NCI-H2107 treated with DMSO at 0.1 percent for 48 hours (cell line): ENCODE measurements around the gene SPSB1.
"Not testable (repeated sequence)": the region's sequence is repeated elsewhere in the genome, so short reads cannot be mapped to it uniquely, and the experiment has no call there.

Source experiments
- DNase-seq: peaks from one replicate; lab custom pipeline; 2025; ENCODE audit not compliant: unreplicated experiment; lab: John Stamatoyannopoulos, UW

Gene SPSB1

DNA sequence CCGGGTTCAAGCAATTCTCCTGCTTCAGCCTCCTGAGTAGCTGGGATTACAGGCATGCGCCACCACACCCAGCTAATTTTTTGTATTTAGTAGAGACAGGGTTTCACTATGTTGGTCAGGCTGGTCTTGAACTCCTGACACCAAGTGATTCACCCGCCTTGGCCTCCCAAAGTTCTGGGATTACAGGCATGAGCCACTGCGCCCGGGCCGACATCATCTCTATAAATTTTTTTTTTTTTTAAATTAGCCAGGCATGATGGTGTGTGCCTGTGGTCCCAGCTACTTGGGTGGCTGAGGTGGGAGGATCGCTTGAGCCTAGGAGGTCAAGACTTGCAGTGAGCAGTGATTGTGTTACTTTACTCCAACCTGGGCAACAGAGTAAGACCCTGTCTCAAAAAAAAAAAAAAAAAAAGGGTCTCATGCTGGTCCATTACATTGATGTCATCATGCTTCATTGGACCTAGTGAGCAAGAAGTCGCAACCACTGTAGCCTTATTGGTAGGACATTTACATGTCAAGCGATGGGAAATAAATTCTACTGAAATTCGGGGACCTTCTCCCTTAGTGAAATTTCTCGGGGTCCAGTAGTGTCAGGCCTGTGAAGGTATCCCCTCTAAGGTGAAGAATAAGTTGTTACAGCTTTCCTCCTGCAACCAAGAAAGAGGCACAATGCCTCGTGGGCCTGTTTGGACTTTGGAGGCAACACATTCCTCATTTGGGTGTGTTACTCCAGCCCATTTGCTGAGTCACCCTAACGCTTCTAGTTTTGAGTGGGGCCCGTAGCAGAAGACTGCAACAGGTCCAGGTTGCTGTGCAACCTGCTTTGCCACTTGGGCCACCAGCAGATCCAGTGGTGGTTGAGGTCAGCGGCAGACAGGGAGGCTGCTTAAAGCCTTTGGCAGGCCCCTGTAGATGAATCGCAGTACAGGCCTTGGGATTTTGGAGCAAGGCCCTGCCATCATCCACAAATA lies 7.2 kb downstream of the SPSB1 start:
- DNase-seq = not testable (repeated sequence)

DNA sequence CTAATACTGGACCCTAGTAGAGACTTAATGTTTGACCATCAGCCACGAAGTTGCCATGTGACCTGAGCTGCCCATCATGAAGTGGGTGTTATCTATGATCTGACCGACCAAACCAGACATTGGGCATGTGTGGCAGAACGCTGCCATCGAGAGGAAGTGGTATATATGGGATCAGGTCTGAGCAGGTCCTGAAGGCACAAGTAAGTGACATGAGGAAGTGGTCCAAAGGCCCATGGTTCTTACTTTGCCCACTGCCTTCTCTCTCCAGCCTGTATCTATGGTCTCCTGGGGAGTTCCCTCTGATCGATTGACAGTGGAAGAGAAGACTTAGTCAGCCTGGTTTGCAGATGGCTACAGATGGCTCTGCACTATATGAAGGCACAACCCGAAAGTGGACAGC lies 7.9 kb downstream of the SPSB1 start:
- DNase-seq = no peak

DNA sequence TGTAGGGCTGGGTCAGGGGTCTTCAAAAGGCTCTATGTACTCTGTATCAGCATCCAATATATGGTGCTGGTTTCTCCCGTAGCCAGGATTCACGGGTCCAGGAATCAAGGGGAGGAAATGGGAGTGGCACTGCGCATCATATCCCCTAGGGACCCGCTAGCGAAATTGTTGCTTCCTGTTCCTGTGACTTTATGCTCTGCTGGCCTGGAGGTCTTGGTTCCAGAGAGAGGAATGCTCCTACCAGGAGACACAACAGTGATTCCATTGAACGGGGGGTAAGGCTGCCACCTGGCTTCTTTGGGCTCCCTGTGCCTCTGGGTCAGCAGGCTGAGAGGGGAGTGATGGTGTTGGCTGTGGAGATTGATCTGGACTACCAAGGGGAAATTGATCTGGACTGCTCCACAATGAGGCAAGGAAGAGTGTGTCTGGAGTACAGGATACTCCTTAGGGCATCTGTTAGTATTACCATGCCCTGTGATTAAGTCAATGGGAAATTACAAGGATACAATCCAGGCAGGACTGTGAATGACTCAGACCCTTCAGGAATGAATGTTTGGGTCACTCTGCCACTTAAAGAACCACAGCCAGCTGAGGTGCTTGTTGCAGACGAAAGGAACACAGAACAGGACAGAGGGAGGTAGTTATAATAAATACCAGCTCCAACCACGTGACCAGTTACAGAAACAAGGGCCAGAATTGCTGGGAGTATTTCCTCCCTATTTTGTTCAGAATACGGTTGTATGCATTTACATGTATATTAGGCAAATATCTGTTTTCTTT lies 10.2 kb downstream of the SPSB1 start:
- no peak for DNase-seq

DNA sequence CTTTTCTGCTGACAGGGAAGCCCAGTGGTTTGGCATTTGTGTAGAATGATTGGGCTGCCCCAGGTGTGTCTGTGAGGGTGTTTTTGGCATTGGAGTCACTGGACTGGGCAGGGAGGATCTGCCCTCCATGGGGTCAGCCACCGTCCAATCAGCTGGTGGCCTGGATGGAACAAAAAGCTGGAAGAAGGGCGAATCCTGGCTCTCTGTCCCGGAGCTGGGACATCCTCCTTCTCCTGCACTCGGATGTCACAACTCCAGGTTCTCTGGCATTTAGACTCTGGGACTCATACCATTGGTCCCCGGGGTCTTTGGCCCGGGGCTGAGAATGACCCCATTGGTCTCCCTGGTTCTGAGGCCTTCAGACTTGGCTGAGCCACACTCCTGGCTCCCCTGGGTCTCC lies 11.2 kb downstream of the SPSB1 start:
- no peak for DNase-seq

DNA sequence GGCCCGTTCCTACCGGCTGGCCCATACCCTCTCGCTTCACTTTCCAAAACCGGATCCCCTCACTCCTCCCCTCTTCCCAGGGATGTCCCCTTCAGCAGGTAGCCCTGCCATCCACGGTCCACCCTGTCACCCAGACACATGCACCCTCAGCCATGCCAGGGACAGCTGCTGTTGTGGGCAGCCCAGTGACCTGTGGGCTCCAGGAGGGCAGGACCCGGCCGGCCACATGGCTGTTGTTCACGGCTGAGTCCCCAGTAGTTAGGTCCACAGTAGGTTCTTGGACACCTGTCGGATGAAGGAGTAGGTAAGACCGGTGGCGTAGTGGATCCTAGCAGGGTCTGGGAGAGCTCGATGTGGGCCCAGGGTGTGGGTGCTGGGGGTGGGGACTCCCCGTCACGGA lies 12.5 kb downstream of the SPSB1 start:
- no peak for DNase-seq

DNA sequence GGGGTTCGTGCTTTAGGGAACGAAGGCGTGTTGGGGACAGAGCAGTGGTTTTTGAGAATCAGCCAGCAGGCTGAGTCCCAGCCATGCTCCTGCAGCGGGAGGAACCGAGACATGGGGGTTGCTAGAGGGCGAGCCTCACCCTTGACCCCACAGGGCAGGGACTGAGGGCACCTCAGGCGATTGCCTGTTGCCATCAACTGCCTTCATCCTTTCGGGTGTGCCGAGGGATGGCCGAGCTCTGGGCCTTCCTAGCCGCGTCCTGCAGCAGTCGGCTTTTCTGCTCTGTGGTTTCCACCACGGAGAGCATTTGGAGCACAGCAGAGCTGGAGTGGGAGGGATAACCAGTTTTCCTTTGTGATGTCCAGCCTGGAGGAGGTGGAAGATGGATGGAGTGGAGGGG lies 13.3 kb downstream of the SPSB1 start:
- DNase-seq = no peak

DNA sequence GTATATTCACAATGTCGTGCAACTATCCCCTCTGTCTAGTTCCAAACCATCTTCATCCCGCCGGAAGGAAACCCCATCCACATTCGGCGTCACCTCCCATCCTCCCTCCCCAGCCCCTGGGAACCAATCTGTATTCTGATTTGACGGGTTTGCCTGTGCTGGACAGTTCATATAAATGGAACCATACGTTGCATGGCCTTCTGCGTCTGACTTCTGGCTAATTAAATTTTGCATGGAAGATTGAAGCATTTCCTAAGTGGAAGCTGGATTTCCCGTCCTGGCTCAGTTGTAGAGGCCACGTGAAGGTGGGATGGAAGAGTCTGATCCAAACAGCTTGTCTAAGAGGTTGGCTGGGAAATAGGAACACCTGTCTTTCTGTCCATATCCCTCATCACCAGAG lies 14.6 kb downstream of the SPSB1 start:
- no peak for DNase-seq

DNA sequence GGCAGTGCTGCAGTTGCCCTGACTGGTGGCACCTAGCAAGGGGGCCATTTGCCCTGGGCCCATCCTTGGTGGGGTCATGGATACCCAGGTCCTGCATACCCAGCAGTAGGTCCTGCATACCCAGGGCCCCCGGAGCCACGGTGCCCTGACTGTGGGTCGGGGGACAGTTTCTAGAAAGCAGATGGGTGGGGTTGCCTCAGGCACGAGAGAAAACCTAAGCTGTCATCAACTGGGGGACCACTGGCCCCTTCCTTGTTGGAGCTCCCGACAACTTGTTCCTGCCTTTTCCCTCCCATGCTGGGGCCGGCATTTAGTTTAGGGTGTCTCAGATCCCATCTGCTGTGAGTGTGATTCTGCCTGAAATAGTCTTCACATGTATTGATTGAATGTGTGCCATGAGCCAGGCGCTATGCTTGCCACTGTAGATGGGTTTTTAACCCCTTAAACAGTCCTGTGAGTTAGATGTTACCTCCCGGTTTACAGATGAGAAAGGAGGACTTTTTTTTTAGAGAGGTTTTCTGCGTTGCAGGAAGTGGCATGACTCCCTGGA lies 15.6 kb downstream of the SPSB1 start:
- no peak for DNase-seq

DNA sequence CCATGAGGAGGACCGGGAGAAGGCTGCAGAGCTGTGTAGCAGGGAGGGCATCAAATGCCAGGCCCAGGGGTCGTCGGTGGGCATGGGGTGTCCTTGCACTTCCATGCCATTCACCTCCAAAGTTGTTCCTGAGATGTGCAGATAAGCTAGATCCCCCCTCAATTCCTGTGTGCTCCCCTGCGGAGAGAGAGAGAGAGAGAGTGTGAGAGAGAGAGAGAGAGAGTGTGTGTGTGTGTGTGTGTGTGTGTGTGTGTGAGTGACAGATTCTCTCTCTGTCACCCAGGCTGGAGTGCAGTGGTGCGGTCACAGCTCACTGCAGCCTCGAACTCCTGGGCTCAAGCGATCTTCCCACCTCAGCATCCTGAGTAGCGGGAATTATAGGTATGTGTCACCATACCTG lies 16.4 kb downstream of the SPSB1 start:
- DNase-seq = no peak

DNA sequence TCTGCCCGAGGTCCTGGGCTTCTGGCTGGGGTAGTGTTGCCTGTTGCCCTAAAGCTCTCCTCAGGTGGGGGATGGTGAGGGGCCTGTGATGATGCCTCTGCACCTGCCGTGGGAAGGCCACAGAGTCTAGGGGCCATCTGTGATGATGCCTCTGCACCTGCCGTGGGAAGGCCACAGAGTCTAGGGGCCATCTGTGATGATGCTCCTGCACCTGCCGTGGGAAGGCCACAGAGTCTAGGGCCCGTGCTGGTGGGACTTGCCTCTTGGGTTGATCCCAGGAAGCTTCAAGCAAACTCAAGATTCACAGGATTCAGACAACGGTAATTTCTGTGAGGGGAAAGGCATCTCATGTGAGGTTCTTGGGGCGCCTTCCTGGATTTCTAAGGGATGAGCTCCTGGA lies 17.3 kb downstream of the SPSB1 start:
- no peak for DNase-seq

DNA sequence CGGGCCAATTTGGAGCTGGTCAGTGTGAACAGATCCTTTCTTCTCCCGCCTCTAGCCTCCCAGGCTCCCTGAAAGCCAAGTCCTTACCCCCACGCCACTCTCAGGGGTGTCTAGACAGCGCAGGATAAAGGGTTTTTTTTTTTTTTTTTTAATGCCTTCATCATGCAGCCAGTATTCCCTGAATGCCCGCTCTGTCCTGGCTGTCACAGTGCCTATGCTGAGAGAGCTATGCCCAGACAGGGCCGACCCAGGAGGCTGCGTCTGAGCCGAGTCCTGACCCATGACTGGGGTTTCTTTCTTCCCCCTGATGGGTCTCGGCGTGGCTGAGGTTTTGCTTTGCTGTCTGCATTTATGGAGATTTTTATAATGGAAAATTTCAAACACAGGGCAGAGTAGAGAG lies 18.3 kb downstream of the SPSB1 start:
- DNase-seq = no peak

DNA sequence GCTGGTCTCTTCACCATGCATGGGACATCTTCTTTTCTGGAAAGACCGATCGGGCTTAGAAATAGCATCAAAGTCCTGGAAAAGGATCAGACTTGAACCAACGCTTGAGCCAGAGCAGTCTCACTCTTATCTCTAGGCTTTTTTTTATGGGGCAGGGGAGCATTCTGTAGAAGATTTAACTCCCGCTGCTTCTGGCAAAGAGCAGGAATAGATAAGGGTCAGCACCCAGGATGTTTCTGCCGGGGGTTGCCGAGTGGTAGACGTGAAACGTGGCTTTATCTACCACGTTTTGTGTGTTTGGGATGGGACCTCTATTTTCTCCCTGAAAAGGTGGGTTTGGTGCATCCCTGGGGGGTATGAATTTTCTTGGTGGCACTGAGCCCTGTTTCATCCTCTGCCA lies 18.8 kb downstream of the SPSB1 start:
- DNase-seq = no peak

DNA sequence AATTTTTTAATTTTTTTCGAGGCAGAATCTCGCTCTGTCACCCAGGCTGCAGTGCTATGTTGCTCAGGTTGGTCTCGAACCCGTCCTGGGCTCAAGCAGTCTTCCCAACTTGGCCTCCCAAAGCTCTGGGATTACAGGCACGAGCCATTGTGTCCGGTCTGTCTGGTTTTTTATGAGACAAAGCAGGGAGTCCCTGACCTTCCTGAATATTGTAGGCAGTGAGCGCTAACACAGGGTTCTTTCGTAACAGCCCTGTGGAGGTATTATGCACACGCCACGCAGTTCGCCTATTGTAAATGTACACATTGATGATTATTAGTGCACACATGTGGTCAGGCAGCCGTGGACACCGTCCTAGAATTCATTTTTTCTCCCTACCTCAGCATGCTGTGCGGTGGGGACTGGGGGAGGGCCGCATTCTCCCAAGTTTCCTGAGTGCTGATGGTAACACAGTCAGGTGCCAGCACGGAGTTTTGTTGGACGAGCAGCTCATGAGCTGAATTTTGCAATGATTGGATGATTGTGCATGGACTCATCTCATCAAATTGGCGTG lies 19.6 kb downstream of the SPSB1 start:
- DNase-seq = no peak

DNA sequence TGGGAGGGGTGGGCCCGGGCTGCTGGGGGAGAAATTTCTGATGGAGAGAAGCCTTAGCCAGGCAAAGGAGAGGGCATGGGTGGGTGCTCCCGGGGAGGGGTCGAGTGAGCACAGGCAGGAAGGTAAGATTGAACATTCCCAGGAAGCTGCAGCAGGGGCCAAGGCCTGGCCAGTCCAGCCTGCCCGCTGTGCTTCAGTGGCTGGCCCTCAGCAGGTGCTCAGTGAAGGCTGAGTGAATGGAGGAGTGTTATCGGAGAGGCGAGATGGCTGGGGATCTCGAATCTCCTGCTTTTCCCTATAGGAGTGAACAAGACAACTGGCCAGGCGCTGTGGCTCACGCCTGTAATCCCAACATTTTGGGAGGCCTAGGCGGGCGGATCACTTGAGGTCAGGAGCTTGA lies 20.9 kb downstream of the SPSB1 start:
- DNase-seq = no peak

DNA sequence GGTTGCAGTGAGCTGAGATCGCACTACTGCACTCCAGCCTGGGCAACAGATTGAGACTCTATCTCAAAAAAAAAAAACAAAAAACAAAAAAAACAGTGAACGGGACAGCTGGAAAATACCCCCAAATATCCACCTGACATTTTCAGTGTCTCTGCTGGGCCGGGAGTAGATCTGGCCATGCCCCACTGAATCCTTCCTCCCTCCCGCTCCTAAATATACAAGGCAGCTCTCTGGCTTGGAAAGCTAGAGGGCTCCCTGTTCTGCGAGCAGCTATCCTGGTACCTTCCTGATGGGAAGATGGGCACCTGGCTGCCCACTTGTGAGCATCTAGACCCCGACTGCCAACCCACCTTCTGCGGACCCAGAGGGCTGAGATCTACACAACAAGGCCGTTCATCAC lies 21.4 kb downstream of the SPSB1 start:
- no peak for DNase-seq

DNA sequence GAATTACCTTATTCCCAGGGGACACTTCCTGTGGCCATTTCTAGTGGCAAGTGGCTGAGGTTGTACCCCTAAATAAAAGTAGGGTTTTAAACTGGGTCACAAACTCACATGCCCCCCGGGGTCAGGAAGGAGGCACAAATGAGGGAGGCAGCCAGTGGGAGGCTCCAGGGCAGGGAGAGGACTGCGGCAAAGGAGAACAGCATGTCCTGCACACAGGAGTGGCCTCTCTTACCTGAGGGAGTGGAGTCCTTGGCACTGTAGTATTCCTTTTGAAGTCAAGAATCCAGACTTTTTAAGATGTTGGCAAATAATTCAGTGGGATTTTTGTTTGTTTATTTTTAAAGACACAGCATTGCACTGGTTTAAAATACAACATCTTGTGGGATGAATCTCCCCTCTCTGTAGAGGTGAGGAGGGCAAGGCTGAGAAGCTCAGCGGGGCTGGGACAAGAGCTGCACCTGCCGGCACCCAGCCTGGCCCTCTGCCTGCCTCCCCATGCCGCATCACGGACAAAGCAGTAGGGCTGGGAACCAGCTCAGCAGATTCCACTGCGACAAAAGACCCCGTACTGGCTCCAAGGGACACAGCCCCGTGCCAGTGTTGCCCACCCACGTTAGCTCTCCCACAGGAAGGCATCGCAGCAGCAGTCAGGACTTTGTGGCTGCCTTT lies 22.2 kb downstream of the SPSB1 start:
- no peak for DNase-seq

DNA sequence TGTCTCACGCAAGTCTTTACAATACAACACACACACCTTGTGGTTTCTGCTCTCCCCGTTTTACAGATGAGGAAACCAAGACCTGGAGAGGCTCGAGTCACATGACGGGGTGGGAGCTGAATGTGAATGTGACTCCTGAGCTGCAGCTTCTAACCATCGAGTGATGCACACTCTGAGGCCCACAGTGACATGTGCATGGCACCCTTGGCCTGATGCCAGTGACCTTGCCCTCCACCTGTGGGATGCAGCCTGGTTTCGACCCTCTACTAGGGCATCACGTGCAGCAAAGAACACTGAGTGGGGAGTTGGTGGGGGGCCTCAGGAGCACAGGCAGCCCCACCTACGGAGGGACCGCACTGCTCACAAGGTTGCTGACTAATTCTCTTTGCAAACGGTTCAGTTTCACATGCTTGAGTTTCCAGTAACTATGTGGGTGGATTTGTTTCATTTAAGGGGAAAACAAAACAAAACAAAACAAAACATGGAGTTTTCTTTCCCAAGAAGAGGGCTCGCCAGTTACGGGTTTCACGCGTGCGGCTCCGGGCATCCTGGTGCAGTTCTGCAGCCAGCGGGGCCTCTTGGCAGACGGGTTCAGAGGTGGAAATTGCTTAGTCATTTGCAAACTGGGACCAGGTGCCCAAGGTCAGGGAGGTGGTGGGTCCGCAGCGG lies 22.9 kb downstream of the SPSB1 start:
- no peak for DNase-seq

DNA sequence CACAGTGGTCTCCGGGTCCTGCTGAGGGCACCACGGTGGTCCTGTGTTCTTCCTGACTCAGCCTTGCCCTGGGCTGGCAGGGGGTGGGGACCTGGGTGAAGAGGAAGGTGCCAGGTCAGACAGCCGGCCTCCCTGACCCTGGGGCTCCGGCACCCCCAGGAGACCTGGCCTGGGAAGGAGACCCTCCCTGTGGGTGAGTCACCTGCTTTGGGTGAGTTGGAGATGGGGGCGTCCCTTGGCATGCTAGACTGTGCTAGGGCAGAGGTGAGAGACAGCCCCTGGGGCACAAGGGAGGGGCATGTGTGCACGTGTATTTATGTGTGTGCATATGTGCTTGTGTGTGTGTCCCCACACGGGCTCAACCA lies 23.4 kb downstream of the SPSB1 start:
- DNase-seq = no peak

DNA sequence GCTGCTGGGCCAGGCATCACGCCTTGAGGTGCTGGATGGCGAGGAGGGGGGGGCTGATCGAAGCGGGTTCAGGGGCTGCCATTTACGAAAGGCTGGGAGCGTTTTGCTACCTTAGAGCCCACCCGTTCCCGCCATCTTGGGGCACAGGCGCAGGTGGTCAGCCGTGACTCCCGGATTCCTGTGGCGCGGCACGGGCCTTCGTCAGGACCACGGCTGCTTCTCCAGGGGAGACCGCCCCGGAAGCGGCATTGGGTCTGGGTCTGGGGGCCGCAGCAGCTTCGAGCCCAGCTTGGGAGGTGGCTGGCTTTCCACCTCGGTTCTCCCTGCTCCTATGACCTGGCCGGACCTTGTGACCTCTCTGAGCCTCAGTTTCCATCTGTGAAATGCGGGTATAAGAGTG lies 23.8 kb downstream of the SPSB1 start:
- no peak for DNase-seq

DNA sequence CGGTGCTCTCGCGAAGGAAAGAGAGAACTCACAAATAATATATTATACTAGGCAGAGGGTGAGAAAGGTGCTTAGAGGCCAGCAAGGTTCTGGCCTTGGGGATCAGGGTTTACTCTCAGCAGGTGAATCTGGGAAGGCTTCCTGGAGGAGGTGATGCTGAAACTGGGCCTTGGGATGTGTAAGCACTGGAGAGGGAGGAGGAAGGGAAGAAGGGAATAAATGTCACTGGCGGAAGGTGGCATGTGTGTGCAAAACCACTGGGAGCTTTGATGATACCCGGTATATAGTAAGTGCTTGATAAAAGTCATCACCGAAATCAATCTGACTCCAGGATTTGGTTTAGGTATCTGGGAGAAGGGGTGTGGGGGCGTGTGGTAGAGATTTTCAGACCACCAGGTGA lies 24.4 kb downstream of the SPSB1 start:
- DNase-seq = no peak
